ENCODE measurements around the gene NARS2.

The NARS2 gene

GRCh38 chr11:78526497-78527146 is 48.0 kb downstream of the NARS2 start:
- Histone ChIP-seq H3K79me2 (ENCODE audit: control insufficient read depth, low read length) (0 out of 2 replicates have a peak, but pooled peaks cover 3% of the 10 kb centered on the region), H3K27ac (ENCODE audit: low read depth, low read length) (no peak overlapping the region), H3K9me3 (ENCODE audit: control insufficient read depth, insufficient read depth, low read length) (no peaks in the 10 kb centered on the region), H3K9me2 (replicated peaks; ENCODE audit: control insufficient read depth, low read length) (no peaks in the 10 kb centered on the region), H3K4me3 (ENCODE audit: low read length) (no peak overlapping the region), H3K4me2 (ENCODE audit: low read length) (no peak overlapping the region), H3K36me3 (ENCODE audit: control insufficient read depth, low read length) (peaks cover 24% of the 10 kb centered on the region), H4K20me1 (ENCODE audit: control insufficient read depth, insufficient read depth, low read depth, low read length) (no peaks in the 10 kb centered on the region), H3K4me1 (ENCODE audit: control insufficient read depth, low read length) (no peaks in the 10 kb centered on the region), H3F3A (ENCODE audit: control insufficient read depth, insufficient read depth) (no peaks in the 10 kb centered on the region), H3K27me3 (ENCODE audit: control insufficient read depth, low read length) (no peaks in the 10 kb centered on the region)
- TF ChIP-seq CTCF (IDR thresholded peaks at IDR 0.05; ENCODE audit: low read depth, low read length, poor library complexity, severe bottlenecking), result no peak
- TF ChIP-seq EZH2phosphoT487 (IDR thresholded peaks at IDR 0.05; ENCODE audit: borderline replicate concordance, low read length), result no peak

GRCh38 chr11:78525720-78526119 is 48.9 kb downstream of the NARS2 start:
- TF ChIP-seq CTCF (IDR thresholded peaks at IDR 0.05; ENCODE audit: low read depth, low read length, poor library complexity, severe bottlenecking) (no peak), EZH2phosphoT487 (IDR thresholded peaks at IDR 0.05; ENCODE audit: borderline replicate concordance, low read length) (no peak)
- H3K4me3 ChIP-seq (ENCODE audit: low read length), result no peak overlapping the region
- no peaks in the 10 kb centered on the region for H3K79me2 ChIP-seq (ENCODE audit: control insufficient read depth, low read length)
- no peak overlapping the region for H3K27ac ChIP-seq (ENCODE audit: low read depth, low read length)
- no peaks in the 10 kb centered on the region for H3K4me1 ChIP-seq (ENCODE audit: control insufficient read depth, low read length)
- H4K20me1 ChIP-seq (ENCODE audit: control insufficient read depth, insufficient read depth, low read depth, low read length), result no peaks in the 10 kb centered on the region
- no peaks in the 10 kb centered on the region for H3K9me2 ChIP-seq (replicated peaks; ENCODE audit: control insufficient read depth, low read length)
- H3K27me3 ChIP-seq (ENCODE audit: control insufficient read depth, low read length), result no peaks in the 10 kb centered on the region
- H3K9me3 ChIP-seq (ENCODE audit: control insufficient read depth, insufficient read depth, low read length), result no peaks in the 10 kb centered on the region
- H3K4me2 ChIP-seq (ENCODE audit: low read length), result no peak overlapping the region
- no peaks in the 10 kb centered on the region for H3F3A ChIP-seq (ENCODE audit: control insufficient read depth, insufficient read depth)
- H3K36me3 ChIP-seq (ENCODE audit: control insufficient read depth, low read length), result peaks cover 23% of the 10 kb centered on the region

DNA sequence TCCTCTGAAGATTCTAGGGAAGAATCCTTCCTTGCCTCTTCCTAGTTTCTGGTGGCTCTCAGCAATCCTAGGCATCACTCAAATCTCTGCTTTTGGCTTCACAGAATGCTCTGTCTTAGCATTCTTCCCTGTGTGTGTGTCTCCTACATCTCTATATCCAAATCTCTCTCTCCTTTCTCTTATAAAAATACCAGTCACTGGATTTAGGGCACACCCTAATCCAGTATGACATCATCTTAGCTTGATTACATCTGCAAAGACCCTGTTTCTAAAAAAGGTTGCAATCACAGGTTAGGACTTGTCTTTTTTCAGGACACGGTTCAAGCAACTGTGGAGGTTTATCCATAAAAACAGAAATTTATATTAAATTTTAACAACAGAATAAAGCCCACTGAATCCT is 54.4 kb downstream of the NARS2 start:
- H3K79me2 ChIP-seq (ENCODE audit: control insufficient read depth, low read length), result no peaks in the 10 kb centered on the region
- no peak for TF ChIP-seq CTCF (IDR thresholded peaks at IDR 0.05; ENCODE audit: low read depth, low read length, poor library complexity, severe bottlenecking)
- TF ChIP-seq EZH2phosphoT487 (IDR thresholded peaks at IDR 0.05; ENCODE audit: borderline replicate concordance, low read length), result no peak
- no peaks in the 10 kb centered on the region for H3F3A ChIP-seq (ENCODE audit: control insufficient read depth, insufficient read depth)
- H3K27ac ChIP-seq (ENCODE audit: low read depth, low read length), result no peak overlapping the region
- H3K4me1 ChIP-seq (ENCODE audit: control insufficient read depth, low read length), result no peaks in the 10 kb centered on the region
- peaks cover 10% of the 10 kb centered on the region for H3K36me3 ChIP-seq (ENCODE audit: control insufficient read depth, low read length)
- no peaks in the 10 kb centered on the region for H4K20me1 ChIP-seq (ENCODE audit: control insufficient read depth, insufficient read depth, low read depth, low read length)
- no peaks in the 10 kb centered on the region for H3K27me3 ChIP-seq (ENCODE audit: control insufficient read depth, low read length)
- H3K9me2 ChIP-seq (replicated peaks; ENCODE audit: control insufficient read depth, low read length), result no peaks in the 10 kb centered on the region
- H3K4me2 ChIP-seq (ENCODE audit: low read length), result no peak overlapping the region
- no peak overlapping the region for H3K4me3 ChIP-seq (ENCODE audit: low read length)
- H3K9me3 ChIP-seq (ENCODE audit: control insufficient read depth, insufficient read depth, low read length), result no peaks in the 10 kb centered on the region
